Ascending aorta (tissue), 2 donors: ENCODE results near the gene TMBIM1. TPM values are rescaled to one million over a fixed set of nuclear protein-coding genes. Genes with fewer than 3 reads are reported as not detected.
"Not testable (repeated sequence)": the region's sequence is repeated elsewhere in the genome, so short reads cannot be mapped to it uniquely, and the experiment has no call there.

Source experiments
- DNase-seq, 2 donors: peaks; one replicate each; pipeline ENCODE4 v3.0.0-alpha.2; 2019; ENCODE audit warnings: low spot score in 2 of 2
- H3K27ac ChIP-seq, 2 donors: fragments of 200-600 bp; sonication (generic); one replicate each; pipeline ENCODE4 v1.5.1; 2016 to 2017; ENCODE audit warnings: mild to moderate bottlenecking in 1 of 2
- H3K27me3 ChIP-seq: fragments of 200-600 bp; sonication (generic); one replicate; pipeline ENCODE4 v1.5.1; 2017
- H3K36me3 ChIP-seq, 2 donors: fragments of 200-600 bp; sonication (generic); one replicate each; pipeline ENCODE4 v1.5.1; 2016
- H3K4me1 ChIP-seq, 2 donors: fragments of 200-600 bp; sonication (generic); one replicate each; pipeline ENCODE4 v1.5.1; 2016 to 2017; ENCODE audit warnings: mild to moderate bottlenecking in 1 of 2
- H3K4me3 ChIP-seq, 2 donors: fragments of 200-600 bp; sonication (generic); one replicate each; pipeline ENCODE4 v1.5.1; 2016 to 2017; ENCODE audit warnings: mild to moderate bottlenecking in 1 of 2
- H3K9me3 ChIP-seq, 2 donors: fragments of 200-600 bp; sonication (generic); one replicate each; pipeline ENCODE4 v1.5.1; 2016
- CTCF ChIP-seq, 3 experiments: fragments of 200-600 bp in 2 of 3; fragments of 450-650 bp in 1 of 3; sonication (generic) in 2 of 3; IDR thresholded peaks; one replicate each; pipeline ENCODE4 v1.5.1; 2016 to 2019; ENCODE audit warnings: antibody characterized with exemption in 3 of 3, mild to moderate bottlenecking in 1 of 3, moderate library complexity in 1 of 3
- intact Hi-C: fragments of 100-400 bp; cut with DNase I; formaldehyde crosslinking; loops from one replicate; pipeline ENCODE4 v1.15.1; 2023
- total RNA-seq: library from RNA; depleted of rRNA; stranded (reverse); fragments of >200 nt; gene quantifications from one replicate; pipeline ENCODE4 v1.1.0, GENCODE V29; 2016

The TMBIM1 gene
- total RNA-seq, 1 donor from 2014 or later = 320 TPM

GRCh38 chr2:218275371-218276072 lies 16.8 kb downstream of the TMBIM1 start:
- intact Hi-C loops = no loop called here
- H3K9me3 ChIP-seq = no peaks in the 10 kb centered on the region
- no peaks in the 10 kb centered on the region for H3K27me3 ChIP-seq
- H3K4me3 ChIP-seq = no peak overlapping the region
- H3K36me3 ChIP-seq = peaks cover 68 to 71% of the 10 kb centered on the region in 2 donors
- H3K27ac ChIP-seq = peak overlapping the region; percentile 74 to 80
- DNase-seq = no peak
- H3K4me1 ChIP-seq = peaks cover 12 to 31% of the 10 kb centered on the region in 2 donors
- TF ChIP-seq CTCF (IDR thresholded peaks at IDR 0.05) = no peak

- H3K9me3 ChIP-seq = no peaks in the 10 kb centered on the region
- intact Hi-C loops = loop anchor here (5.0 kb wide), 3 partner anchors 57 to 293 kb away; partner anchors contain the start of genes ARPC2, CNOT9 and USP37
- DNase-seq = no peak
- peak overlapping the region; percentile 74 to 80 for H3K27ac ChIP-seq
- no peak for TF ChIP-seq CTCF (IDR thresholded peaks at IDR 0.05)
- no peaks in the 10 kb centered on the region for H3K27me3 ChIP-seq
- H3K4me3 ChIP-seq = no peak overlapping the region
- peaks cover 12 to 31% of the 10 kb centered on the region in 2 donors for H3K4me1 ChIP-seq
- H3K36me3 ChIP-seq = peaks cover 59 to 61% of the 10 kb centered on the region in 2 donors
Observed at GRCh38 chr2:218274586-218274985, 17.7 kb downstream of the TMBIM1 start.

- intact Hi-C loops = loop anchor here (5.0 kb wide), 3 partner anchors 57 to 293 kb away; partner anchors contain the start of genes ARPC2, CNOT9 and USP37
- DNase-seq = no peak
- TF ChIP-seq CTCF (IDR thresholded peaks at IDR 0.05) = no peak
- Histone ChIP-seq H3K4me1 (peaks cover 12 to 30% of the 10 kb centered on the region in 2 donors), H3K4me3 (no peak overlapping the region), H3K36me3 (peaks cover 51 to 54% of the 10 kb centered on the region in 2 donors), H3K27ac (peak overlapping the region; percentile 74 to 80), H3K9me3 (no peaks in the 10 kb centered on the region), H3K27me3 (no peaks in the 10 kb centered on the region)
Observed at GRCh38 chr2:218273908-218274249, 18.4 kb downstream of the TMBIM1 start.

- peaks cover 12 to 31% of the 10 kb centered on the region in 2 donors for H3K4me1 ChIP-seq
Observed at GRCh38 chr2:218273214-218273907, 18.9 kb downstream of the TMBIM1 start.

GRCh38 chr2:218272531-218273212 lies 19.6 kb downstream of the TMBIM1 start:
- peak; percentile 91 to 96 (median 92) for TF ChIP-seq CTCF (IDR thresholded peaks at IDR 0.05)
- Histone ChIP-seq H3K4me1 (peaks cover 12 to 32% of the 10 kb centered on the region in 2 donors), H3K4me3 (peak overlapping the region in 1 of 2 donors; percentile 85), H3K27ac (peak overlapping the region; percentile 74 to 80), H3K36me3 (peaks cover 40 to 43% of the 10 kb centered on the region in 2 donors), H3K27me3 (no peaks in the 10 kb centered on the region), H3K9me3 (no peaks in the 10 kb centered on the region)
- intact Hi-C loops = loop anchor here (1.0 to 5.0 kb wide), 7 partner anchors 10 to 295 kb away; partner anchors contain the start of genes ARPC2, CATIP, CNOT9 and USP37
- DNase-seq = peak; percentile 86 to 98

More at GRCh38 chr2:218273214-218273907, 18.9 kb downstream of the TMBIM1 start:
- not testable (repeated sequence) for H3K27me3 ChIP-seq, H3K4me3 ChIP-seq, DNase-seq, H3K9me3 ChIP-seq
- H3K36me3 ChIP-seq = peaks cover 46 to 49% of the 10 kb centered on the region in 2 donors
- peak overlapping the region; percentile 74 to 80 for H3K27ac ChIP-seq
- intact Hi-C loops = loop anchor here (5.0 kb wide), 3 partner anchors 56 to 294 kb away; partner anchors contain the start of genes ARPC2, CNOT9 and USP37
